OCI-LY1 (cell line): ENCODE data around the gene TRPV2.

Source experiments
- H2AFZ ChIP-seq: fragments of 200-600 bp; sonication (generic), shearing (Covaris generic); 2 replicates; pipeline ENCODE4 v1.6.0; 2014; ENCODE audit warnings: antibody characterized with exemption, mild to moderate bottlenecking, low read length
- H3F3A ChIP-seq: fragments of 200-600 bp; sonication (generic), shearing (Covaris generic); 2 replicates; pipeline ENCODE4 v1.6.0; 2014; ENCODE audit warnings: mild to moderate bottlenecking, antibody characterized with exemption, low read length, moderate library complexity; ENCODE audit not compliant: insufficient read depth
- H3K27ac ChIP-seq: fragments of 200-600 bp; sonication (generic); 2 replicates; pipeline ENCODE4 v1.5.1; 2014; ENCODE audit warnings: low read length, mixed run types, mild to moderate bottlenecking, low read depth; ENCODE audit not compliant: poor library complexity, severe bottlenecking
- H3K27me3 ChIP-seq: fragments of 200-600 bp; sonication (generic); 2 replicates; pipeline ENCODE4 v1.6.0; 2014; ENCODE audit warnings: antibody characterized with exemption, mild to moderate bottlenecking, low read length, moderate library complexity; ENCODE audit not compliant: insufficient read depth
- H3K36me3 ChIP-seq: fragments of 200-600 bp; sonication (generic); 2 replicates; pipeline ENCODE4 v1.6.1; 2014; ENCODE audit warnings: mild to moderate bottlenecking, antibody characterized with exemption, low read length, moderate library complexity, mixed read lengths; ENCODE audit not compliant: insufficient read depth
- H3K4me1 ChIP-seq: fragments of 200-600 bp; sonication (generic); 2 replicates; pipeline ENCODE4 v1.5.1; 2014; ENCODE audit warnings: mild to moderate bottlenecking, low read length, moderate library complexity; ENCODE audit not compliant: insufficient read depth, severe bottlenecking
- H3K4me2 ChIP-seq: fragments of 200-600 bp; sonication (generic), shearing (Covaris generic); 2 replicates; pipeline ENCODE4 v1.6.1; 2014; ENCODE audit warnings: low read length
- H3K4me3 ChIP-seq: fragments of 200-600 bp; sonication (generic); 2 replicates; pipeline ENCODE4 v1.5.1; 2014; ENCODE audit warnings: low read length, low read depth, mild to moderate bottlenecking, mixed read lengths; ENCODE audit not compliant: poor library complexity, severe bottlenecking
- H3K79me2 ChIP-seq: fragments of 200-600 bp; shearing (Covaris generic); 2 replicates; pipeline ENCODE4 v1.6.1; 2016; ENCODE audit warnings: mixed run types, low read length, mixed read lengths; ENCODE audit not compliant: insufficient read depth
- H3K9ac ChIP-seq: fragments of 200-600 bp; sonication (generic), shearing (Covaris generic); 2 replicates; pipeline ENCODE4 v1.6.1; 2014; ENCODE audit warnings: mild to moderate bottlenecking, low read length, mixed read lengths
- H3K9me2 ChIP-seq: fragments of 200-600 bp; sonication (generic), shearing (Covaris generic); 2 replicates; pipeline ENCODE4 v1.6.1; 2014; ENCODE audit warnings: low read depth, mild to moderate bottlenecking, low read length, mixed read lengths
- H3K9me3 ChIP-seq: fragments of 200-600 bp; shearing (Covaris generic); 2 replicates; pipeline ENCODE4 v1.6.1; 2014; ENCODE audit warnings: low read length, mixed read lengths
- H4K20me1 ChIP-seq: fragments of 200-600 bp; sonication (generic), shearing (Covaris generic); 2 replicates; pipeline ENCODE4 v1.6.0; 2016; ENCODE audit warnings: mild to moderate bottlenecking, low read length; ENCODE audit not compliant: insufficient read depth
- CTCF ChIP-seq: fragments of 200-600 bp; sonication (generic), shearing (Covaris generic); IDR thresholded peaks from 2 replicates; pipeline ENCODE4 v1.5.1; 2017; ENCODE audit warnings: mild to moderate bottlenecking, antibody characterized with exemption, low read length, moderate library complexity, mixed read lengths
- EZH2 ChIP-seq: fragments of 200-600 bp; sonication (generic), shearing (Covaris generic); IDR thresholded peaks from 2 replicates; pipeline ENCODE4 v1.8.0; 2017; ENCODE audit warnings: borderline replicate concordance, mixed run types, mild to moderate bottlenecking, antibody characterized with exemption, low read length, moderate library complexity, mixed read lengths

TRPV2 gene

GRCh38 chr17:16443511-16444257 is 28.3 kb downstream of the TRPV2 start:
- TF ChIP-seq EZH2 (no peak), CTCF (no peak)
- H3K4me3 ChIP-seq, result no peak overlapping the region
- no peak overlapping the region for H3K9ac ChIP-seq
- no peaks in the 10 kb centered on the region for H3F3A ChIP-seq
- H3K27me3 ChIP-seq, result no peaks in the 10 kb centered on the region
- H3K79me2 ChIP-seq, result peaks cover 24% of the 10 kb centered on the region
- no peaks in the 10 kb centered on the region for H4K20me1 ChIP-seq
- H3K36me3 ChIP-seq, result peaks cover 95% of the 10 kb centered on the region
- H3K4me2 ChIP-seq, result no peak overlapping the region
- H2AFZ ChIP-seq, result no peak overlapping the region
- no peak overlapping the region for H3K27ac ChIP-seq
- no peaks in the 10 kb centered on the region for H3K9me3 ChIP-seq
- peaks cover 32% of the 10 kb centered on the region for H3K4me1 ChIP-seq
- no peaks in the 10 kb centered on the region for H3K9me2 ChIP-seq

- Histone ChIP-seq H2AFZ (no peak overlapping the region), H3F3A (no peaks in the 10 kb centered on the region), H3K4me2 (no peak overlapping the region), H3K9me3 (no peaks in the 10 kb centered on the region), H3K9me2 (no peaks in the 10 kb centered on the region), H3K36me3 (peaks cover 97% of the 10 kb centered on the region), H3K4me1 (peaks cover 32% of the 10 kb centered on the region), H4K20me1 (no peaks in the 10 kb centered on the region), H3K27ac (no peak overlapping the region), H3K9ac (no peak overlapping the region), H3K27me3 (no peaks in the 10 kb centered on the region), H3K79me2 (peaks cover 18% of the 10 kb centered on the region), H3K4me3 (no peak overlapping the region)
- TF ChIP-seq EZH2 (no peak), CTCF (no peak)
These were observed 29.0 kb downstream of the TRPV2 start for GRCh38 chr17:16444258-16444886.

- no peaks in the 10 kb centered on the region for H3K27me3 ChIP-seq
- H3K36me3 ChIP-seq, result peaks cover 84% of the 10 kb centered on the region
- H3K9ac ChIP-seq, result no peak overlapping the region
- H3K9me3 ChIP-seq, result no peaks in the 10 kb centered on the region
- H4K20me1 ChIP-seq, result no peaks in the 10 kb centered on the region
- H3K4me3 ChIP-seq, result no peak overlapping the region
- no peak overlapping the region for H3K4me2 ChIP-seq
- H3K79me2 ChIP-seq, result no peaks in the 10 kb centered on the region
- no peaks in the 10 kb centered on the region for H3F3A ChIP-seq
- H3K9me2 ChIP-seq, result no peaks in the 10 kb centered on the region
- no peak overlapping the region for H3K27ac ChIP-seq
- H3K4me1 ChIP-seq, result peaks cover 15% of the 10 kb centered on the region
- no peak overlapping the region for H2AFZ ChIP-seq
- TF ChIP-seq EZH2 (no peak), CTCF (no peak)
These were observed 31.1 kb downstream of the TRPV2 start for GRCh38 chr17:16446338-16446983.
